GM21576 (cell line): ENCODE data around the gene LMO7.
"Not testable (repeated sequence)": the region's sequence is repeated elsewhere in the genome, so short reads cannot be mapped to it uniquely, and the experiment has no call there.

Experiments
- ATAC-seq: cut with Tn5 transposase; IDR thresholded peaks from one replicate; pipeline ENCODE4 v1.9.1; 2021; ENCODE audit warnings: mild to moderate bottlenecking, moderate library complexity; ENCODE audit not compliant: unreplicated experiment

LMO7 gene

DNA sequence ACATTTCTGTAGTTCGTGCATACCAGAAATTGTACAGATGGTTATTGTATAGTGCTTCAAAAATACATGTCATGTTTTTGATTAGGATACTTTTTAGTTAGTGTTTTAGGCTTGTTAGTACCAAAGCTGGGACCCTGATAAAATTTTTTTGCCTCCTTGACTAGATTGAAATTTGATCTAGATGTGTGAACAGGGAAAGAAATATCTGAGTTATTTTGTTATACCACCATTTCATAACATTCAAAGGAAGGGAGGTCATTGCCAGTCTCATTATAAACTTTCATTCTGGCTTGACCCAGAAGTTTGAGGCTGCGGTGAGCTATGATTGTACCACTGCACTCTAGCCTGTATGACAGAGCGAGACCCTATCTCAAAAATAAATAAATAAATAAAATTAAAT, 9.0 kb downstream of the LMO7 start:
- no peak for ATAC-seq

GRCh38 chr13:75647126-75647784, 11.1 kb downstream of the LMO7 start:
- ATAC-seq = peak; percentile 77

DNA sequence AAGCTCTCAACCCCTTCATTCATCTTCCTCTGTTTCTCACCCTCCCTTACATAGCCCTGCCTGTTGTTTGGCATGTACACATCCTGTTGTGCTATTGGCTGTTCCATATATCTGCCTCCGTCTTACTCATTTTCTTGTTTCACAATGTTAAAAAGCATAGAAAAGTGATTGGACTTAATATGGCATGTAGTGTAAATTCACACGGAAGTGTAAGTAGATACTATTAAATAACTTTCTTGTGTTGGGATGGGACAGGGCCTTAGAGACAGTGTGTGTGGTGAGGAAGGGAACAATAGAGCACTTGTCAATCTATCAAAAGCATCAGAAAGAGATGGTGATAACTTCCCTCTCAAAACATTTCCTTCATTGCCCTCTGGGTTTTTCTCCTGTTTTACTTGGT, 12.3 kb downstream of the LMO7 start:
- no peak for ATAC-seq

DNA sequence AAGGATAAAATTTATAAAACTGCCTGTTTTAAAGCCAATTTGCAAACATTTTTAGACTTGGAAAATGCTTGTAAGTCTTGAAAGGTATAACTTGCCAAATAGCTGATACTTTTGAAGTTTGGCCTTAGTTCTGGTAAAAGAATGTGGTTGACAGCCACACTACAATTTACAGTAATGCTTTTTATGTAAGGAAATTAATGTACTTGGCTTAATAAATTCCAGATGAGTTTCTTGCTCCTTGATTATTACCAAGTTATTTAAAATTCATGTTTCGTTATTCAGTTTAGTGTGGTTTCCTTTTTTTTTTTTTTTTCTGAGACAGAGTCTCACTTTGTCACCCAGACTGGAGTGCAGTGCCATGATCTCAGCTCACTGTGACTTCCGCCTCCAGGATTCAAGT, 14.9 kb downstream of the LMO7 start:
- no peak for ATAC-seq

DNA sequence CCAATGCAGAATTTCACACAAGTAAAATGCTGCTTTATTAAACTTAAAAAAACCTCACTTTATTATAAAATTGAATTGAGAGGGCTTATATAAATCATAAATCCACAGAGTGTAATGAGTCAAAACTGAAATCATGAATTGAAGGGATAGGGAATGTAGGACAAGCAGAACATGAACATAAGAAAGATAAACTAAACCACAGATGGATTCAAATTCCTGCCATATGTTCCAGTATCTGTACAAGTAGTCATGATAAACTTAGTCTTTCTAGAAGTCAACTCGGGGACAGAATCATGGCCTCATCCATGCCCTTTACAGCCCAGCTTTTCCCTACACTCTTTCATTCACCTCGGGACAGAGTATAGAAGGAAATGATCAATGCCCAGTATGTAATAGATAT, 16.6 kb downstream of the LMO7 start:
- no peak for ATAC-seq

DNA sequence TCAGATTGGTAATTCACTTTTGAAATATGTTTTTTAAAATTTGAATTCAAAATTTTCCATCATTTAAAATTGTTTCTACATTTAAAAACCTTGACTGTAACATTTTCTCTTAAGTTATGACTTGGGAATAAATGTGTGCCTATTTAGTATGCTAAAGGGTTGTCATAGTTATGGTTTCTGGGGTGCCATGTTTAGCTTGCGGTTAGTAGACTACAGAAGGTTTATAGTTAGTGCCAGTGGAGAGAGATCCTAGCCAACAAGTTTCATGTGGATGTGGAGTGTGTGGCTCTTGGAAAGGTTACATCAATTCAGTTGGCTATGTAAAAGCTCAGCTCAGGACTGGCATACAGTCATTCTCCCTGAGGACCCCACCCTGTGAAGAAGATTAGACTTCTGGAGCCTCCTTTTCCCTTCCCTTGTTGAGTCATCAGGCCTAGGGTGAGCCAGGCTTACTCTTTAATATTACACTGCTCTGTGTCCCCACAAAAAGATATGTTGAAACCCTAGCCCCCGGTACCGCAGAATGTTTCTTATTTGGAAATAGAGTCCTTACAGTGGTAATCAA, 20.4 kb downstream of the LMO7 start:
- no peak for ATAC-seq

DNA sequence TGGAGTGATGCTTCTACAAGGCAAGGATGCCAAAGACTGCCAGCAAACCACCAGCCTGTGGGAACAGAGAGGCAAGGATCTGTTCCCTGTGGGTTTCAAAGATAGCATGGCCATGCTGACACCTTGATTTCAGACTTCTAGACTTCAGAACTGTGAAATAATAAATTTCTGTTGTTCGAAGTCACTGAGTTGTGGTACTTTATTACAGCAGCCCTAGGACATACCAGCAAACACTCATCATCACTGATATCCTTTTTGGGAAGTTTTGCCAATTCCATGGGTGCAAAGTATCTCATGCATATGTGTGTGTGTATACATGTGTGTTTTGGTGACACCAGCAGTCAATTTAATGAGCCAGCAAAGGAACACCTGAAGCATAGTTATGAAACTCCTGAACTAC, 21.0 kb downstream of the LMO7 start:
- ATAC-seq = no peak

- ATAC-seq = peak; percentile 48
Measured at GRCh38 chr13:75660694-75661093, 24.6 kb downstream of the LMO7 start.

DNA sequence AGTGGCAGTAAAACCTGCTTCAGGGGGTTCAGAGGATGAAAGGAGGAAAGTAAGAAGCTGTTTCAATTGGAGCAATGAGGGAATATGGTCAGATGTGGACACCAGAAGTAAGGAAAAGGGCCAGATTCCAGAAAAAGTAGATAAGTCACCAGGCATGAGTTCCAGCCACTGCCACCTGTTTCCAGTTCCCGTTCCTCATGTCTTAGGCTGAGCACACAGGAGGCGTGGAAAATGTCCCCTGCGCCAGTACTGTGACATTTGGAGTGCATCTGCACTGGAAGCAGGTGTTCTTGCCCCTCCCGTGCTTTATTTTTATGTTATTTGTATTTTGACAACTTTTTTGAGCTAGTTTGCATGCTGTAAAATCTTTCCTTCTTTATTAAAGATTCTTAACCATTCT, 25.3 kb downstream of the LMO7 start:
- ATAC-seq = no peak

DNA sequence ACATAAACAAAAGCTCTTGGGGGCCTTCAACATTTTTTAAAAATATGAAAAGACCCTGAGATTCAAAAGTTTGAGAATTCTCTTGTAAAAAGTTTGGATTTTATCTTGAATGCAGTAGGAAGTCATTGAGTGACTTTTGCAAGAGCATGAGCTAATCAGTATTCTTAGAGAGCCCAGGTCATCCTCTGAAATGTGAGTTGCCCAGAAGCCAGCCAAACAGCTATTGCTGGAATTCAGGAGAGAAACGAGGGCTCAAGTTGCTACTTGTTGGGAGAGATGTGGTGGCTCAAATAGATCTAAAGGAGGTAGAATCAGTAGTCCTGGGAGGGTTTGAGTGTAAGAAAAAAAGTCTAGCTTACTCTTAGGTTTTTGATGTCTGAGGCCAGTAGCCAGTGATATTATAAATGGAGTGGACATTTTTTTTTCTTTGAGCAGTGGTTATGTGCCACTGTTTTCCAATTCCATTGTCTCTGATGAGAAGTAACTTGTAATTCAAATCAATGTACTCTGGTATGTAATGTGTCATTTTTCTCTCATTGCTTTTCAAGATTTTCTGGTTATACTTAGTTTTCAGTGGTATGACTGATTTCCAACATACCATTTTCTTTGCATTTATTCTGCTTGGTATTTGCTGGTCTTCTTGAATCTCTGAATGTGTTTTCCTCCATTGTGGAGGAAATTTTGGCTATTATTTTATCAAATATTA, 30.7 kb downstream of the LMO7 start:
- no peak for ATAC-seq

DNA sequence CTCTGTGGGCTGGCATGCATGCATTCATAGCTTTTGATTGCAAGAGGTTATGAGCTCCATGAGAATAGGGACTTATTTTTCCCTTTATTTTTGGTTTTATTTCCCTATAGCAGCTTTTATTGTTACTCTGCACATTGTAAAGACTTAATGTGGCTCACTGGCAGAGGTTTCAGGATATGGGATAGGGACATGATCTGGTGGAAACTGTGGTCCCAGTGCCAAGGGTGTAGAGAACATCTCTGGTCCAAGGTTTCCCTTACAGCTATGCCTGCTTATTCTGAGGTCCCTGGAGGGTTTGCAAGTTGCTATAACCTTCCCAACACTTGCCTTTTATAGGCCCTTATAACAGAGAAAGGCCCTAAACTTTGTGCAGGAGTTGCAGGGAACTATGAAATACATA, 33.6 kb downstream of the LMO7 start:
- no peak for ATAC-seq

- no peak for ATAC-seq
Measured at GRCh38 chr13:75670496-75670895, 34.4 kb downstream of the LMO7 start.

DNA sequence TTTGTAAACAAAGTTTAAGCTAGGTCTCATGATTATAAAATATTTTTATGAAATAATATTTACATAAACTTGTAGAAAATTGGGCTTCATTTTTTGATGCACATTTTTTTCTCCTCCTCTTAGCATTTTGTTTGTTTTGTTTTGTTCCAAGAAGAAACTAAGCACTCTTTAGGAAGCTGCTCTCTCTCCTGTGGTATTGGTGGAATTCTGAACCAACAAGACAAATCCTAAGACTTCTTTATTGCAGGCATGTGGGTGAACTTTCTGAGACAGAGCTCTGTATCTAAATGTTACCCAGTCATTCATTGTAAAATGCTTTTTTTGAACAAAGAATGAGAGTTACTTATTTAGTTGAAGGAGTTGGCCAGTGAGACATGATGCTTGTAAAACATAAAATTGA, 39.3 kb downstream of the LMO7 start:
- ATAC-seq = no peak

DNA sequence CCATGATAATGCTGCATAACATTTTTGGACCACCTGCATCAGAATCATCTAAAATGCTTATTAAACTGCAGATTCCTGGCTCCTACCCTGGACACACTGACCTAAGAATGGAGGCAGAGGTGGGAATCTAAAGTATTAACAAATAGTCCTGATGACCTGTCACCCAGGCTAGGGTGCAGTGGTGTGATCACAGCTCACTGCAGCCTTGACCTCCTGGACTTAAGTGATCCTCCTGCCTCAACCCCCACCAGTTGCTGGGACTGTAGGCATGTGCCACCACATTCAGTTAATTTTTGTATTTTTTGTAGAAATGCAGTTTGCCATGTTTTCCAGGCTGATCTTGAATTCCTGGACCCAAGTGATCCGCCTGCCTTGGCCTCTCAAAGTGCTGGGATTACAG, 43.3 kb downstream of the LMO7 start:
- no peak for ATAC-seq

DNA sequence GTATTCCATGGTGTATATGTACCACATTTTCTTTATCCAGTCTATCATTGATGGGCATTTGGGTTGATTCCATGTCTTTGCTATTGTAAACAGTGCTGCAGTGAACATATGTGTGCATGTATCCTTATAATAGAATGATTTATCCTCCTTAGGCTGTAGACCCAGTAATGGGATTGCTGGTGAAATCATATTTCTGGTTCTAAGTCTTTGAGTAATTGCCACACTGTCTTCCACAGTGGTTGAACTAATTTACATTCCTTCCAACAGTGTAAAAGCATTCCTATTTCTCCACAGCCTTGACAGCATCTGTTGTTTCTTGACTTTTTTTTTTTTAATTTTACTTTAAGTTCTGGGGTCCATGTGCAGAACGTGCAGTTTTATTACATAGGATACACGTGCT, 44.1 kb downstream of the LMO7 start:
- not testable (repeated sequence) for ATAC-seq

- no peak for ATAC-seq
Measured at GRCh38 chr13:75682326-75682725, 46.2 kb downstream of the LMO7 start.

GRCh38 chr13:75685239-75685697, 49.1 kb downstream of the LMO7 start:
- no peak for ATAC-seq

GRCh38 chr13:75687150-75687763, 51.1 kb downstream of the LMO7 start:
- no peak for ATAC-seq

DNA sequence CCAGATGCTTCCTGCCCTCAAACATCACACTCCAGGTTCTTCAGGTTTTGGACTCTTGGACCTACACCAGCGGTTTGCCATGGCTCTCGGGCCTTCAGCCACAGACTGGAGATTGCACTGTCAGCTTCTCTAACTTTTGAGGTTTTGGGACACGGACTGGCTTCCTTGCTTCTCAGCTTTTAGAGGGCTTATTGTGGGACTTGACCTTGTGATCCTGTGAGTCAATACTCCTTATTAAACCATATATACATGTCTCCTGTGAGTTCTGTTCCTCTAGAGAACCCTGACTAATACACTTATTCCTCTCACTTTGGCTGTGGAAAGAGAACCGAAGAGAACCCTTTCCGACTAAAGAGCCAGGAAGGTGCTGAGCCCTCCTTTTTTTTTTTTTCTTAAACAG, 53.6 kb downstream of the LMO7 start:
- no peak for ATAC-seq

GRCh38 chr13:75690607-75691006, 54.5 kb downstream of the LMO7 start:
- ATAC-seq = no peak

GRCh38 chr13:75691183-75691582, 55.1 kb downstream of the LMO7 start:
- ATAC-seq = no peak

DNA sequence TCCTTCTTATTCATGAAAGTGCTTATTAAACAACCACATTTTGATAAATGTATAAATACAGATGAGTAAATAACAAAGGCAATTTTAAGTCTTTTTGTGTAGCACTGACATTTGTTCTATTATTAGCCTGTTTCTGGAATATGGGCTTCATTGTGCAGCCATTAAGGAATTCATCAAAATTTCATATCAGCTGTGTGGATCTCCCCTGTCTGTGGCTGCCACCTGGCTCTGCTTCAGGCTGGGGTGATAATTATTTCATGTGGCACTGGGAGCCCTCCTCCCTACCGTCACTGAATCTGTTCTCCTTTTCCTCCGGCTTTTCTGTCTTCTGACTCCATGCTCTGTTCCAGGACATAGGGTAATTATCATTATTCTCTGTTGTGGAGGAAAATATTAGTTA, 57.1 kb downstream of the LMO7 start:
- ATAC-seq = no peak
